HG03103 (cell line): ENCODE data around the gene ITGAE.

Experiments
- ATAC-seq: cut with Tn5 transposase; IDR thresholded peaks from one replicate; pipeline ENCODE4 v1.9.1; 2021; ENCODE audit warnings: low read depth; ENCODE audit not compliant: unreplicated experiment

The ITGAE gene

GRCh38 chr17:3695723-3696411 lies 105.1 kb downstream of the ITGAE start, which contains the start of gene P2RX5:
Gene P2RX5 (minus strand): TSS chr17:3696155. CDS start chr17:3696005, 150 bp downstream.
- ATAC-seq = no peak

GRCh38 chr17:3695129-3695722 lies 105.8 kb downstream of the ITGAE start:
- ATAC-seq = no peak

GRCh38 chr17:3693829-3694231 lies 107.2 kb downstream of the ITGAE start:
- ATAC-seq = no peak

GRCh38 chr17:3693141-3693540 lies 107.8 kb downstream of the ITGAE start:
- no peak for ATAC-seq

- ATAC-seq = no peak
These were observed 108.6 kb downstream of the ITGAE start for GRCh38 chr17:3692346-3692745.

- no peak for ATAC-seq
These were observed 109.3 kb downstream of the ITGAE start for GRCh38 chr17:3691617-3692067.

GRCh38 chr17:3690094-3690715 lies 110.8 kb downstream of the ITGAE start:
- no peak for ATAC-seq

GRCh38 chr17:3689262-3690093 lies 111.5 kb downstream of the ITGAE start:
- no peak for ATAC-seq

GRCh38 chr17:3688852-3689261 lies 112.1 kb downstream of the ITGAE start:
- no peak for ATAC-seq

GRCh38 chr17:3688027-3688553 lies 112.9 kb downstream of the ITGAE start:
- ATAC-seq = no peak

- no peak for ATAC-seq
These were observed 115.8 kb downstream of the ITGAE start for GRCh38 chr17:3685174-3685573.

GRCh38 chr17:3683054-3683511 lies 117.9 kb downstream of the ITGAE start:
- ATAC-seq = no peak

- no peak for ATAC-seq
These were observed 119.0 kb downstream of the ITGAE start for GRCh38 chr17:3682033-3682432.

GRCh38 chr17:3681565-3681964 lies 119.4 kb downstream of the ITGAE start:
- no peak for ATAC-seq

- no peak for ATAC-seq
These were observed 119.9 kb downstream of the ITGAE start for GRCh38 chr17:3681057-3681456.

- no peak for ATAC-seq
These were observed 121.4 kb downstream of the ITGAE start for GRCh38 chr17:3679531-3680126.

GRCh38 chr17:3678821-3679530 lies 122.0 kb downstream of the ITGAE start:
- no peak for ATAC-seq

GRCh38 chr17:3678095-3678820 lies 122.7 kb downstream of the ITGAE start:
- no peak for ATAC-seq

- no peak for ATAC-seq
These were observed 125.1 kb downstream of the ITGAE start for GRCh38 chr17:3675886-3676285.
